GM19438 (cell line): ENCODE measurements around the gene GTPBP6.
"Not testable (repeated sequence)": the region's sequence is repeated elsewhere in the genome, so short reads cannot be mapped to it uniquely, and the experiment has no call there.

ENCODE experiments used
- ATAC-seq: cut with Tn5 transposase; IDR thresholded peaks from one replicate; pipeline ENCODE4 v1.9.1; 2021; ENCODE audit warnings: low read depth; ENCODE audit not compliant: unreplicated experiment

GTPBP6 gene

DNA sequence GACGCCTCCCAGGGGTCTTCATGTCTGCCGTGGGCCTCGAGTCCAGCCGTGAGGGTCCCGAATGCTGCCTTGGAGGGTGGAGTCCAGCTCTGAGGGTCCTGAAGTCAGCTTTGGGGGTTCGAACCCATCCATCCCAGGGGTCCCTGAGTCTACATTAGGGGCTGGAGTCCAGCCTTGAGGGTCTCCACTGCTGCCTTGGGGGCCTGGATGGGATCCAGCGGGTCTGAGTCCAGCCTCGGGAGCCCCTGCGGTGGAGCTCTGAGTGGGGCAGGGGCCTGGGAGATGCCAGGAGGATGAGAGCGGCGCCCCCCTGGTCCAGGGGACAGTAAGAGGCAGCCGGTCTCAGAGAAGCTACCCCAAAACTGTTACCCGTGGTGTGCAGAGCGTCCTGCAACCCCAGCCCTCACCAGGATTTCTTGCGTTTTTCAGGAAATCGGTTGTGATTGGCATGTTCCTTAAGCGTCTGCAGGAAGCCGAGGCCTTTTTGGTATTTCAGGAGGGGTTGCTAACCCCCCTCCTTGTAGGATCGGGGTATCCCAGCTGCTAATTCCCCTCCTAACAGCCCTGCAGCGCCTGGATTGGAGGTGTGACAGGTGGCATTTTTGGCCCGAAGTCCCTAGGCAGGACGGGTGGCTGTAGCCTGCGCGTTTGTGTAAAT is 1.7 kb upstream of the GTPBP6 start:
- ATAC-seq = no peak

- ATAC-seq = no peak
Observed at GRCh38 chrX:319579-320125, 1.1 kb upstream of the GTPBP6 start.

- peak; percentile 59 for ATAC-seq
Observed at GRCh38 chrX:318068-318738, 393 bp downstream of the GTPBP6 start.

- no peak for ATAC-seq
Observed at GRCh38 chrX:317424-318067, 1.1 kb downstream of the GTPBP6 start.

DNA sequence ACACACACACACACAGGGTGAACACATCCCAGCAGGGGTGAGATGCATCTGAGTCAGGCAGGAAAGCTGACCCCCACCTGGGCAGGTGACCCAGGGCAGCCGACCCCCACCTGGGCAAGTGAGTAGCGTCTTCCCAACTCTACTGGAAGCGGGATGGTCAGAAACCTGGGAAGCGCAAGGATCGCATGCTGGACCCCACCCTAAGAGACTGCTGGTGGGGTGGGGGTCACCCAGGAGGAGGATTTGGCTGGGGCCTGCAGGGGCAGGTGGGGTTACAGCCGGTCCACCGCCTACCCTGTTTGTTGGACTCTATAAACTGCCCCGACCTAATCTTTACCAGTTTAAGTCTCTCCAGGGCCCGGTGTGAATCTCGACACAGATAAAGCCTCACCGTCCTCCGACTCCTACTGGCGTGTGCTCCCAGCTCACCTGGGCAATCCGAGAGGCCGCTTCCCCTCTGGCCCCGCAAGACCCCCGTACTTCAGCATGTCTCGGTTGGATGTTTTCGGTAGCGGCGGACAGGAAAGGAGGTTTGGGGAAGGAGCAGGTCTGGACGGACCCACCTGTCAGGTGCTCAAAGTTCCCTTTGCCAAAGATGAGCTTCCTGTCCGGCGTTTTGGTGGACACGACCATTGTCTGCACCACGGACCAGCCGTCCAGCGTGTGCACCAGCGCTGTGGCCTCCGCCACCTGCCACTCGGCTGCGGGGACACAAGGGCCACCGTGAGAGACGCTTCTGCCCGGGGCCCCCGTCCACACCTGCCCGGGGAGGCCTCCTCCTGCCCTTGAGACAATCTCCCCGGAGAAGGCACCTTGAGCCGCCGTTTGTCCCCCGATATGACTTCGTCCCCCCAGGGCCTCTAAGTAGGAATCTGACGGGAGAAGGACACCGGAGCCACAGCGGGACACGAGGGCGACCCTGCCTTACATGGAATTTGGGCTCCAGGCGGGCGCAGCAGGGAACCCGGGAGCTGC is 2.0 kb downstream of the GTPBP6 start:
- ATAC-seq = no peak

DNA sequence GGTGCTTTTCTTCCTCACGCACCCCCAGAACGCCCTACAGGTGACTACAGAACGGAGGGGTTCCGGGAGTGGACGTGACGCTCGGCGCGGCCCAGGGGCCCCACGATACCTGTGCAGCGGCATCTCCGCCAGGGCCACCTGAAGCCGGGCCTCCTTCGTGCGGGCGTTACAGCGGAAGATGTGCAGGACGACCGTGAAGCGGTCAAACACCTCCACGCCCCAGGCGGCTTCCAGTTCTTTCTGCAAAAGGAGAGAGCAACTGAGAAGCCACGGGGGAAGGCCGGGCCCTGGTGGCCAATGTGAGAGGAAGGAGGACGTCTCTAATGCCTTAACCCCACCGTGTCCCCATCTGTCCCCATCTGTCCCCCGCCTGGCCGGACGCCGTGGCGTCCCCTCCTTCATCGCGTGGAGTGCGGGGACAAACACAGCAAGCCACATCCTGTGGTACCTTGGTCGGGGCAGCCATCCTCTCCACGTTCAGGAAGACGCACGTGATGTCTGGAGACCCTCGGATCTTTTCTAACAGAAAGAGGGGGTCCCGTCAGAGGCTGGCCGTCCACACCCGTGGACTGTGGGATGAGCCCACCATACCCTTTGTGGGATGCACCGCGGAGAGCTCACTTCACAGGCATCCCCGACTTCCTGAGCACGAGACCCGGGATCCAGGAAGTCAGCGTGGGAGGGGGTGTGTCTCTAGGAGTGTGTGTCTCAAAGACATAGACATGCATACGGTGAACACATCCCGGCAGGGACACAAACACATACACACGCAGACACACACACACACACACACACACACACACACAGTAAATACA is 3.6 kb downstream of the GTPBP6 start:
- ATAC-seq = no peak

- ATAC-seq = no peak
Observed at GRCh38 chrX:314049-314448, 4.5 kb downstream of the GTPBP6 start.

DNA sequence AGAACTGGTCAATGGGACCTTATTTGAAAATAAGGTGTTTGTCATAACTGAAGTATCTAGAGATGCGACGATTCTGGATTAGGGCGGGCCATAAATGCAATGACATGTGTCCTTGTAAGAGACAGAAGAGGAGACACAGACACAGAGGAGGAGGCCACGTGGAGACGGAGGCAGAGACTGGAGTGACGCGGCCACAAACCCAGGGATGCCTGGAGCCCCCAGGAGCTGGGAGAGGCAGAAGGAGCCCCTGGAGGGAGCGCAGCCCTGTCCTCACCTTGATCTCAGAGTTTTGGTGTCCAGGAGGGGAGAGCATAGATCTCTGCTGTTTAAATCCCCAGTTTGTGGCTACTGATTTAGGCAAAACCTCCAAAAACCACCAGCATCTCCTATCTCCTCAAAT is 5.0 kb downstream of the GTPBP6 start:
- ATAC-seq = no peak

DNA sequence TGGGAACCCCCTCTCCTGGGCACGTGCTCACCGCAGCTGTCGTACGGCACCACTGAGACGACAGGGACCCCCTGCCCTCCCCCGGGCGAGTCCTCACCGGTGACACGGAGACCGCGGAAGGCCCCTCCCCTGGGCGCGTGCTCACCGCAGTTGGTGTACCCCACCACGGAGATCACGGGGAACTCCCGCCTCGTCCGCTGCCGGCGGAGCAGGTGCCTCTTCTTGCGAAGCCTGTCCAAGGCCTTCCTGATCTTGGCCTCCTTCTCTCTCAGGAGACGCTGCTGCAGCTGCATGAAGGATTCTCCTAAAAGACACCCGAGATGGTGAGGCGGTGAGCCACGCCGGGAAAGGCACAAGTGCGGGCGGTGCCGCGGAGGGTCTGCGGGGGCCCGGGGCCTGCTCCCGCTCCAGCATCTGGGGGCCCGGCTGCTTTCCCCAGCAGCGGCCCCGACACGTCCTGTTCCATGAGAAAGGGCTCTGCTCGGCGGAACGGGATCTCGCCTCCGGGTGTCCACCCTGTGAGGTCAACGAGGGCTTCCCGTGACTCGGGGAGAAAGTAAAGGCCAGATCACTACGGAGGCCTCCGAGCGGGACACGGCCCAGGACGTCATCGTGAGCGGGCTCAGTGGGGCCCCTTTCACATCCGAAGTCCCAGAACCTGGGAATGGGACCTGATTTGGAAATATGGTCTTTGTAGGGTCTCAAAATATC is 5.8 kb downstream of the GTPBP6 start:
- ATAC-seq = no peak

DNA sequence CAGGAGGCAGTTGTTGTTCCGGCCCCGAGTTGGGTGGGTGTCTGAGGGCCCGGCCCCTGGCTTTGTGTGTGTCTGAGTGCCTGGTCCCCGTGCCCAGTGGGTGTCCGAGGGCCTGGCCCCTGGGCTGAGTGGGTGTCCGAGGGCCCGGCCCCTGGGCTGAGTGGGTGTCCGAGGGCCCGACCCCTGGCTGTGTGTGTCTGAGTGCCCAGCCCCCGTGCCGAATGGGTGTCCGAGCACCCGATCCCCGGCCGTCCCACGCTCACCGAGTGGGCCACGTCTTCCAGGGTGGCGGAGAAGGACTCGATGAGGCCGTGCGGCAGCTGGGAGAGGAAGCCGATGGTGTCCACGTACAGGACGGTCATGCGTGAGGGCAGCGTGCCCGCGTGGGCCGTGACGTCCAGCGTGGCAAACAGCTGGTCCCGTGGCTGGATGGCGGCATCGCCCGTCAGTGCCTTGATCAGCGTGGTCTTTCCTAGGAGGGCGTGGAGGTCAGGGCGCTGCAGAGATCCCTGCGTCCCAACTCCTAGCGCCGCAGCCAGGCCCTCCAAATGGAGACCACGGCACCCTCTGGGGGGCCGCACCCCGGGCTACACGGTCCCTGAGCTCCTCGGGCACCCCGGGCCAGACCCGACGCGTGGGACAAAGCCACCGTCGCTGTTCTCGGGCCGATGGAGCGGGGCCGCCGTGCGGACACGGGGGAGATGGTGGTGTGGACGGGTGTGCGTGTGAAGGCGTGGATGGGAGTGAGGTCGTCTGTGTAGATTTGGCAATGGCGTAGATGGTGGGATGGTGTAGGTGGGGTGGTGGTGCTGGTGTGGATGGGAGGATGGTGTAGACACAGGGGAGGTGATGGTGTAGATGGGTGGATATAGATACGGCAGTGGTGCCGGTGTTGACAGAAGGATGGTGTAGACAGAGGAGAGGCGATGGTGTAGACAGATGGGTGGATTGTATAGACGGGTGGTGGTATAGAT is 7.2 kb downstream of the GTPBP6 start:
- no peak for ATAC-seq

DNA sequence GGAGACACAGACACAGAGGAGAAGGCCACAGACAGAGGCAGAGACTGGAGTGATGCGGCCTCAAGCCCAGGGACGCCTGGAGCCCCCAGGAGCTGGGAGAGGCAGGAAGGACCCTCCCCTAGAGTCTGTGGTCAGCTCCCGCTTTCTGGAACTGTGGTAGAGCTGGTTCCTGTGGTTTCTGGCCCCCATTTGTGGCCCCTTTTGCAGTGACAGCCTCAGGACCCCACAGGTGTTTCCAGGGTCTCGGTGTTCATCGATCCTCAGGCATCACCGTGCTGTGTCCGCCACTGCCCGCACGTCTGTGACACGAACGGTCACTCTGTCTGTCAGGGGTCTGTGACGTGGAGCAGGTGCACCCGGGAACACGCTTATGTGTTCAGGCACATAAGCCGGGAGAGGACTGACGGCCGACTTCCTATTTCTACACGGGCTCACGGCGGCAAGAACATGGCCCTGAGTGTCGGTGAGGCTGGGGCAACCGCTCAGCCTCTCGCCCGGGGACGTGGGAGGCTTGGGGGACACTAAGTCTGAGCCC is 7.9 kb downstream of the GTPBP6 start:
- no peak for ATAC-seq

GRCh38 chrX:308821-309520 is 9.6 kb downstream of the GTPBP6 start:
- ATAC-seq = no peak

DNA sequence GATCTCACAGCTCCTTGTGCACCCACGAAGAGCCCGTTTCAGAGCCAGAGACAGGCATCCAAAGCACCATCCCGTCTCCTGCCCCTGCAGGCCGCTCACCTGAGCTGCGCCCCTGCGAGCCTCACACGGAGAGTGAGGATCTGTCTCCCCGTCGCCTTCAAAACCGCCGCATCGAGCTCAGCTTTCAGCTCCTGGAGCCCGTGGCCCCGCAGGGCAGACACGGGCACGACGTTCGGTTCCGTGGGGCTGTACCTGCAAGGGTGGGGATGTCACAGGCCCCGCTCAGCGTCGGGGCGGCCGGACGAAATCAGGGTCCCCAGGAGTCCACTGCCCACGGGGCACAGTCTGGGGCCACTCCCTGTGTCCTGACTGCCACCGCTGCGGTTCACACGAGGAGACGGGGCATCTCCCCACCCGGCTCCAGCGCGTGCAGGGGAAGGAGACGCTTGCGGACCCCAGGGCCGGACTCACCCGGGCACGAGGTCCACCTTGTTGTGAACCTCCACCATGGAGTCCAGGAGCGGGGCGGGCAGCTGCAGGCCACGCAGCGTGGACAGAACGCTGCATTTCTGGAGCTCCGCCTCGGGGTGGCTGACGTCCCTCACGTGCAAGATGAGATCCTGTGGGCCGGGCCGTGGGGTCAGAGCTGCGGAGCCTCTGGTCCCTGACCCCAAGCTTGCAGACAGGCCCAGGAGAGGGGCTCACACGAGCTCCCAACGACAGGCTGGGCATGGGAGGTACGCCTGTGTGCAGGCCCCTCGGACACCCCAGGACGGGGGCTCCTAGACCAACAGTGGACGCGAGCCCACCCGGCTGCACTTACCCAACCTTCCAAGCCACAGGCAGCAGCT is 11.1 kb downstream of the GTPBP6 start:
- ATAC-seq = no peak

- ATAC-seq = not testable (repeated sequence)
Observed at GRCh38 chrX:306614-307251, 11.9 kb downstream of the GTPBP6 start.

GRCh38 chrX:305781-306613 is 12.6 kb downstream of the GTPBP6 start:
- ATAC-seq = not testable (repeated sequence)
